ENCODE data around the gene PCDH9.

PCDH9 gene

GRCh38 chr13:67175836-67176459, 54.2 kb downstream of the PCDH9 start:
- no peaks in the 10 kb centered on the region for H3K27me3 Mint-ChIP-seq
- no peak for ATAC-seq (replicated peaks)
- no peaks in the 10 kb centered on the region for H3K36me3 Mint-ChIP-seq (ENCODE audit: insufficient read depth)
- no peaks in the 10 kb centered on the region for H3K4me1 Mint-ChIP-seq (ENCODE audit: low read depth in 2 of 2)
- DNase-seq: no peak
- H3K9me3 Mint-ChIP-seq: peaks cover 2 to 12% of the 10 kb centered on the region in 2 donors
- no peak overlapping the region for H3K27ac Mint-ChIP-seq
- no peak overlapping the region for H3K4me3 Mint-ChIP-seq

GRCh38 chr13:67168384-67168783, 61.8 kb downstream of the PCDH9 start:
- no peaks in the 10 kb centered on the region for H3K27me3 Mint-ChIP-seq
- H3K4me3 Mint-ChIP-seq: no peak overlapping the region
- peaks cover 4 to 8% of the 10 kb centered on the region in 2 donors for H3K9me3 Mint-ChIP-seq
- H3K36me3 Mint-ChIP-seq (ENCODE audit: insufficient read depth): no peaks in the 10 kb centered on the region
- no peaks in the 10 kb centered on the region for H3K4me1 Mint-ChIP-seq (ENCODE audit: low read depth in 2 of 2)
- ATAC-seq (replicated peaks) (no peak), DNase-seq (no peak)
- H3K27ac Mint-ChIP-seq: no peak overlapping the region

- Mint-ChIP-seq H3K36me3 (ENCODE audit: insufficient read depth) (no peaks in the 10 kb centered on the region), H3K27me3 (no peaks in the 10 kb centered on the region), H3K9me3 (peaks cover 4 to 8% of the 10 kb centered on the region in 2 donors), H3K4me3 (no peak overlapping the region), H3K4me1 (ENCODE audit: low read depth in 2 of 2) (no peaks in the 10 kb centered on the region), H3K27ac (no peak overlapping the region)
- no peak for DNase-seq
- no peak for ATAC-seq (replicated peaks)
These were observed 62.7 kb downstream of the PCDH9 start for GRCh38 chr13:67167420-67167819.

GRCh38 chr13:67161176-67161575, 69.0 kb downstream of the PCDH9 start:
- no peak overlapping the region for H3K27ac Mint-ChIP-seq
- no peaks in the 10 kb centered on the region for H3K4me1 Mint-ChIP-seq (ENCODE audit: low read depth in 2 of 2)
- H3K9me3 Mint-ChIP-seq: peaks cover 6 to 8% of the 10 kb centered on the region in 2 donors
- DNase-seq: no peak
- H3K36me3 Mint-ChIP-seq (ENCODE audit: insufficient read depth): no peaks in the 10 kb centered on the region
- no peaks in the 10 kb centered on the region for H3K27me3 Mint-ChIP-seq
- no peak for ATAC-seq (replicated peaks)
- H3K4me3 Mint-ChIP-seq: no peak overlapping the region

GRCh38 chr13:67158903-67159302, 71.2 kb downstream of the PCDH9 start:
- Mint-ChIP-seq H3K27me3 (no peaks in the 10 kb centered on the region), H3K4me1 (ENCODE audit: low read depth in 2 of 2) (no peaks in the 10 kb centered on the region), H3K9me3 (peaks cover 0 to 11% of the 10 kb centered on the region in 2 donors), H3K4me3 (no peak overlapping the region), H3K27ac (no peak overlapping the region), H3K36me3 (ENCODE audit: insufficient read depth) (peaks cover 4% of the 10 kb centered on the region)
- DNase-seq (no peak), ATAC-seq (replicated peaks) (no peak)

- no peak overlapping the region for H3K27ac Mint-ChIP-seq
- H3K4me1 Mint-ChIP-seq (ENCODE audit: low read depth in 2 of 2): no peaks in the 10 kb centered on the region
- H3K9me3 Mint-ChIP-seq: peaks cover 0 to 11% of the 10 kb centered on the region in 2 donors
- DNase-seq (no peak), ATAC-seq (replicated peaks) (no peak)
- no peaks in the 10 kb centered on the region for H3K27me3 Mint-ChIP-seq
- H3K36me3 Mint-ChIP-seq (ENCODE audit: insufficient read depth): peaks cover 4% of the 10 kb centered on the region
- no peak overlapping the region for H3K4me3 Mint-ChIP-seq
These were observed 73.4 kb downstream of the PCDH9 start for GRCh38 chr13:67156723-67157060.

- Mint-ChIP-seq H3K4me1 (ENCODE audit: low read depth in 2 of 2) (no peaks in the 10 kb centered on the region), H3K36me3 (ENCODE audit: insufficient read depth) (peaks cover 4% of the 10 kb centered on the region), H3K27ac (no peak overlapping the region), H3K27me3 (no peaks in the 10 kb centered on the region), H3K9me3 (peaks cover 0 to 11% of the 10 kb centered on the region in 2 donors), H3K4me3 (no peak overlapping the region)
- ATAC-seq (replicated peaks) (no peak), DNase-seq (no peak)
These were observed 74.0 kb downstream of the PCDH9 start for GRCh38 chr13:67155898-67156722.

- Mint-ChIP-seq H3K27me3 (no peaks in the 10 kb centered on the region), H3K4me1 (ENCODE audit: low read depth in 2 of 2) (no peaks in the 10 kb centered on the region), H3K9me3 (peaks cover 0 to 7% of the 10 kb centered on the region in 2 donors), H3K27ac (no peak overlapping the region), H3K36me3 (ENCODE audit: insufficient read depth) (peaks cover 4% of the 10 kb centered on the region), H3K4me3 (no peak overlapping the region)
- DNase-seq: no peak
- ATAC-seq (replicated peaks): no peak
These were observed 78.1 kb downstream of the PCDH9 start for GRCh38 chr13:67152085-67152484.

- DNase-seq (no peak), ATAC-seq (replicated peaks) (no peak)
- Mint-ChIP-seq H3K27ac (no peak overlapping the region), H3K36me3 (ENCODE audit: insufficient read depth) (peaks cover 4% of the 10 kb centered on the region), H3K4me1 (ENCODE audit: low read depth in 2 of 2) (no peaks in the 10 kb centered on the region), H3K9me3 (peaks cover 0 to 7% of the 10 kb centered on the region in 2 donors), H3K27me3 (no peaks in the 10 kb centered on the region), H3K4me3 (no peak overlapping the region)
These were observed 78.5 kb downstream of the PCDH9 start for GRCh38 chr13:67151652-67152051.

- Mint-ChIP-seq H3K36me3 (ENCODE audit: insufficient read depth) (peaks cover 4% of the 10 kb centered on the region), H3K27ac (no peak overlapping the region), H3K4me1 (ENCODE audit: low read depth in 2 of 2) (no peaks in the 10 kb centered on the region), H3K27me3 (no peaks in the 10 kb centered on the region), H3K4me3 (no peak overlapping the region), H3K9me3 (peaks cover 0 to 3% of the 10 kb centered on the region in 2 donors)
- no peak for DNase-seq
- ATAC-seq (replicated peaks): no peak
These were observed 79.5 kb downstream of the PCDH9 start for GRCh38 chr13:67150608-67151007.

GRCh38 chr13:67148161-67148571, 82.0 kb downstream of the PCDH9 start:
- H3K27ac Mint-ChIP-seq: no peak overlapping the region
- no peaks in the 10 kb centered on the region for H3K4me1 Mint-ChIP-seq (ENCODE audit: low read depth in 2 of 2)
- no peak overlapping the region for H3K4me3 Mint-ChIP-seq
- DNase-seq (no peak), ATAC-seq (replicated peaks) (no peak)
- no peaks in the 10 kb centered on the region for H3K27me3 Mint-ChIP-seq
- H3K36me3 Mint-ChIP-seq (ENCODE audit: insufficient read depth): no peaks in the 10 kb centered on the region
- H3K9me3 Mint-ChIP-seq: no peaks in the 10 kb centered on the region

- Mint-ChIP-seq H3K27me3 (no peaks in the 10 kb centered on the region), H3K36me3 (ENCODE audit: insufficient read depth) (no peaks in the 10 kb centered on the region), H3K4me1 (ENCODE audit: low read depth in 2 of 2) (no peaks in the 10 kb centered on the region), H3K9me3 (no peaks in the 10 kb centered on the region), H3K4me3 (no peak overlapping the region), H3K27ac (no peak overlapping the region)
- DNase-seq: no peak
- no peak for ATAC-seq (replicated peaks)
These were observed 82.6 kb downstream of the PCDH9 start for GRCh38 chr13:67147342-67148133.

- Mint-ChIP-seq H3K27me3 (no peaks in the 10 kb centered on the region), H3K9me3 (no peaks in the 10 kb centered on the region), H3K4me3 (no peak overlapping the region), H3K4me1 (ENCODE audit: low read depth in 2 of 2) (no peaks in the 10 kb centered on the region), H3K36me3 (ENCODE audit: insufficient read depth) (no peaks in the 10 kb centered on the region), H3K27ac (no peak overlapping the region)
- ATAC-seq (replicated peaks) (no peak), DNase-seq (no peak)
These were observed 83.5 kb downstream of the PCDH9 start for GRCh38 chr13:67146523-67147130.

Measured in effector memory CD8-positive, alpha-beta T cell (primary cell).